HepG2 (cell line): ENCODE data around the gene TPM2. TPM values are rescaled to one million over a fixed set of nuclear protein-coding genes. Genes with fewer than 3 reads are reported as not detected.

Source experiments
- MED1 ChIP-seq: sonication (generic); formaldehyde crosslinking; IDR thresholded peaks from 2 replicates; pipeline ENCODE4 v1.4.0; 2020; ENCODE audit warnings: missing genetic modification reagents
- NONO ChIP-seq, 2 experiments: fragments of 450-650 bp in 1 of 2; sonication (generic) in 1 of 2; formaldehyde crosslinking in 1 of 2; IDR thresholded peaks in 1 of 2; conservative IDR thresholded peaks in 1 of 2; 2 replicates each; pipeline versions ENCODE4 v1.6.1 to v1.8.0; 2017 to 2022; ENCODE audit warnings: mild to moderate bottlenecking in 1 of 2, missing genetic modification reagents in 1 of 2, moderate library complexity in 1 of 2
- ZBTB21 ChIP-seq: sonication (generic); formaldehyde crosslinking; IDR thresholded peaks from 2 replicates; pipeline ENCODE4 v1.4.0; 2020; ENCODE audit warnings: missing genetic modification reagents
- ZNF781 ChIP-seq: sonication (generic); formaldehyde crosslinking; IDR thresholded peaks from 2 replicates; pipeline ENCODE4 v1.5.1; 2020; ENCODE audit warnings: borderline replicate concordance, mild to moderate bottlenecking, missing genetic modification reagents; ENCODE audit errors: not compliant biosample characterization
- polyA plus RNA-seq, 8 experiments: library from polyadenylated mRNA; depleted of rRNA in 3 of 8; stranded (reverse) in 7 of 8; unstranded in 1 of 8; fragments of >200 nt; fragmentation: Illumina TruSeq in 4 of 8; extraction: Trizol in 4 of 8; gene quantifications; 2 replicates each; pipeline versions ENCODE4 v1.2.1 to v1.2.3, GENCODE V29; 2011 to 2016; ENCODE audit warnings: low read depth in 4 of 8, missing spikeins in 1 of 8, mixed read lengths in 1 of 8; ENCODE audit not compliant: insufficient read depth in 1 of 8
- total RNA-seq, 5 experiments: library from RNA; depleted of rRNA; stranded (reverse); fragments of >200 nt; fragmentation: Illumina TruSeq; extraction: Trizol; gene quantifications; 2 replicates each; pipeline ENCODE4 v1.2.3, GENCODE V29; 2016; ENCODE audit warnings: low read depth in 1 of 5
- TF ChIP-seq, protein P1 (sequence below): sonication (generic); formaldehyde crosslinking; IDR thresholded peaks from 2 replicates; pipeline ENCODE4 v1.4.0; 2020; ENCODE audit warnings: missing genetic modification reagents
- TF ChIP-seq, protein P2 (sequence below): sonication (generic); formaldehyde crosslinking; IDR thresholded peaks from 2 replicates; pipeline ENCODE4 v1.5.0; 2020; ENCODE audit warnings: mild to moderate bottlenecking, missing genetic modification reagents
- TF ChIP-seq, protein P3 (sequence below): IDR thresholded peaks from 2 replicates; pipeline ENCODE4 v1.6.1; 2018; ENCODE audit warnings: missing genetic modification reagents, mild to moderate bottlenecking, missing compliant biosample characterization
- TF ChIP-seq, protein P4 (sequence below): IDR thresholded peaks from 2 replicates; pipeline ENCODE4 v1.6.1; 2016; ENCODE audit warnings: missing compliant biosample characterization, missing genetic modification reagents, borderline replicate concordance
- TF ChIP-seq, protein P5 (sequence below): sonication (generic); formaldehyde crosslinking; IDR thresholded peaks from 2 replicates; pipeline ENCODE4 v1.4.0; 2020; ENCODE audit warnings: mild to moderate bottlenecking, missing genetic modification reagents
- TF ChIP-seq, protein P6 (sequence below): IDR thresholded peaks from 2 replicates; pipeline ENCODE4 v1.6.1; 2016; ENCODE audit warnings: missing compliant biosample characterization, missing genetic modification reagents, borderline replicate concordance
- TF ChIP-seq, protein P7 (sequence below): sonication (generic); formaldehyde crosslinking; IDR thresholded peaks from 2 replicates; pipeline ENCODE4 v1.8.0; 2022; ENCODE audit warnings: missing genetic modification reagents, low read depth, mild to moderate bottlenecking, borderline replicate concordance

Gene TPM2
- total and polyA plus RNA-seq, 2 of the 13 experiments (the other 11 are each of a cell fraction or from before 2014, with no cell fraction given): 3.1 to 10.7 TPM

DNA sequence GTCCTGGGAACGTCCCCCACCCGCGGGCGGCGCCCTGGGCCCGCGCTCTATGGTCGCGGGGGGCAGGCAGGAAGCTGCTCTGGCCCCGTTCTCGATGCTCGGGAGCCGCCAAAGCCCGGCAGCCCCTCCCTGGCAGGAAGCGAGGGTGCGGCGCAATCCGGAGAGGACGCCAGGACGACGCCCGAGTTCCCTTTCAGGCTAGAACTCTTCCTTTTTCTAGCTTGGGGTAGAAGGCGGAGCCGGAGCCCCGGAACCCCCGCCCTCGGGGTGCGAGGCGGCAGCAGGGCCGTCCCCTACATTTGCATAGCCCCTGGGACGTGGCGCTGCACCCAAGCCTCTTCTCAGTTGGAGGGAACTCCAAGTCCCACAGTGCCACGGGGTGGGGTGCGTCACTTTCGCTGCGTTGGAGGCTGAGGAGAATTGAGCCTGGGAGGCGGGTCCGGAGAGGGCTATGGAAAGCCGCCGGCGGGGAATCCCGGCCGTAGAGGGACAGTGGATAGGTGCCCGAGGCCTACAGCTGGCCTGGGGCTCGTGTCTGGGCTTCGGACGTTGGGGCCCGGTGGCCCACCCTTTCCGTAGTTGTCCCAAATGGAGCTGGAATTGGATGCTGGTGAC is 42.6 kb upstream of the TPM2 start, which contains the start of the genes CREB3 and TLN1 (continued):
- TF ChIP-seq, protein P1, sequence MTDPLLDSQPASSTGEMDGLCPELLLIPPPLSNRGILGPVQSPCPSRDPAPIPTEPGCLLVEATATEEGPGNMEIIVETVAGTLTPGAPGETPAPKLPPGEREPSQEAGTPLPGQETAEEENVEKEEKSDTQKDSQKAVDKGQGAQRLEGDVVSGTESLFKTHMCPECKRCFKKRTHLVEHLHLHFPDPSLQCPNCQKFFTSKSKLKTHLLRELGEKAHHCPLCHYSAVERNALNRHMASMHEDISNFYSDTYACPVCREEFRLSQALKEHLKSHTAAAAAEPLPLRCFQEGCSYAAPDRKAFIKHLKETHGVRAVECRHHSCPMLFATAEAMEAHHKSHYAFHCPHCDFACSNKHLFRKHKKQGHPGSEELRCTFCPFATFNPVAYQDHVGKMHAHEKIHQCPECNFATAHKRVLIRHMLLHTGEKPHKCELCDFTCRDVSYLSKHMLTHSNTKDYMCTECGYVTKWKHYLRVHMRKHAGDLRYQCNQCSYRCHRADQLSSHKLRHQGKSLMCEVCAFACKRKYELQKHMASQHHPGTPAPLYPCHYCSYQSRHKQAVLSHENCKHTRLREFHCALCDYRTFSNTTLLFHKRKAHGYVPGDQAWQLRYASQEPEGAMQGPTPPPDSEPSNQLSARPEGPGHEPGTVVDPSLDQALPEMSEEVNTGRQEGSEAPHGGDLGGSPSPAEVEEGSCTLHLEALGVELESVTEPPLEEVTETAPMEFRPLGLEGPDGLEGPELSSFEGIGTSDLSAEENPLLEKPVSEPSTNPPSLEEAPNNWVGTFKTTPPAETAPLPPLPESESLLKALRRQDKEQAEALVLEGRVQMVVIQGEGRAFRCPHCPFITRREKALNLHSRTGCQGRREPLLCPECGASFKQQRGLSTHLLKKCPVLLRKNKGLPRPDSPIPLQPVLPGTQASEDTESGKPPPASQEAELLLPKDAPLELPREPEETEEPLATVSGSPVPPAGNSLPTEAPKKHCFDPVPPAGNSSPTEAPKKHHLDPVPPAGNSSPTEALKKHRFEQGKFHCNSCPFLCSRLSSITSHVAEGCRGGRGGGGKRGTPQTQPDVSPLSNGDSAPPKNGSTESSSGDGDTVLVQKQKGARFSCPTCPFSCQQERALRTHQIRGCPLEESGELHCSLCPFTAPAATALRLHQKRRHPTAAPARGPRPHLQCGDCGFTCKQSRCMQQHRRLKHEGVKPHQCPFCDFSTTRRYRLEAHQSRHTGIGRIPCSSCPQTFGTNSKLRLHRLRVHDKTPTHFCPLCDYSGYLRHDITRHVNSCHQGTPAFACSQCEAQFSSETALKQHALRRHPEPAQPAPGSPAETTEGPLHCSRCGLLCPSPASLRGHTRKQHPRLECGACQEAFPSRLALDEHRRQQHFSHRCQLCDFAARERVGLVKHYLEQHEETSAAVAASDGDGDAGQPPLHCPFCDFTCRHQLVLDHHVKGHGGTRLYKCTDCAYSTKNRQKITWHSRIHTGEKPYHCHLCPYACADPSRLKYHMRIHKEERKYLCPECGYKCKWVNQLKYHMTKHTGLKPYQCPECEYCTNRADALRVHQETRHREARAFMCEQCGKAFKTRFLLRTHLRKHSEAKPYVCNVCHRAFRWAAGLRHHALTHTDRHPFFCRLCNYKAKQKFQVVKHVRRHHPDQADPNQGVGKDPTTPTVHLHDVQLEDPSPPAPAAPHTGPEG (CRISPR knock-in tag): 0 out of 2 replicates have a peak, but pooled peaks have one; percentile 20
- no peak for TF ChIP-seq NONO (IDR thresholded peaks at IDR 0.05)
- TF ChIP-seq NONO (CRISPR knock-in tag; conservative IDR thresholded peaks at IDR 0.05): peak; percentile 88
- peak; percentile 57; the same call in 1 of the 2 replicates for TF ChIP-seq ZBTB21
- TF ChIP-seq, protein P2, sequence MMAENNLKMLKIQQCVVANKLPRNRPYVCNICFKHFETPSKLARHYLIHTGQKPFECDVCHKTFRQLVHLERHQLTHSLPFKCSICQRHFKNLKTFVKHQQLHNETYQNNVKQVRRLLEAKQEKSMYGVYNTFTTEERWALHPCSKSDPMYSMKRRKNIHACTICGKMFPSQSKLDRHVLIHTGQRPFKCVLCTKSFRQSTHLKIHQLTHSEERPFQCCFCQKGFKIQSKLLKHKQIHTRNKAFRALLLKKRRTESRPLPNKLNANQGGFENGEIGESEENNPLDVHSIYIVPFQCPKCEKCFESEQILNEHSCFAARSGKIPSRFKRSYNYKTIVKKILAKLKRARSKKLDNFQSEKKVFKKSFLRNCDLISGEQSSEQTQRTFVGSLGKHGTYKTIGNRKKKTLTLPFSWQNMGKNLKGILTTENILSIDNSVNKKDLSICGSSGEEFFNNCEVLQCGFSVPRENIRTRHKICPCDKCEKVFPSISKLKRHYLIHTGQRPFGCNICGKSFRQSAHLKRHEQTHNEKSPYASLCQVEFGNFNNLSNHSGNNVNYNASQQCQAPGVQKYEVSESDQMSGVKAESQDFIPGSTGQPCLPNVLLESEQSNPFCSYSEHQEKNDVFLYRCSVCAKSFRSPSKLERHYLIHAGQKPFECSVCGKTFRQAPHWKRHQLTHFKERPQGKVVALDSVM: peak; percentile 48; the same call in 1 of the 2 replicates
- TF ChIP-seq, protein P3, sequence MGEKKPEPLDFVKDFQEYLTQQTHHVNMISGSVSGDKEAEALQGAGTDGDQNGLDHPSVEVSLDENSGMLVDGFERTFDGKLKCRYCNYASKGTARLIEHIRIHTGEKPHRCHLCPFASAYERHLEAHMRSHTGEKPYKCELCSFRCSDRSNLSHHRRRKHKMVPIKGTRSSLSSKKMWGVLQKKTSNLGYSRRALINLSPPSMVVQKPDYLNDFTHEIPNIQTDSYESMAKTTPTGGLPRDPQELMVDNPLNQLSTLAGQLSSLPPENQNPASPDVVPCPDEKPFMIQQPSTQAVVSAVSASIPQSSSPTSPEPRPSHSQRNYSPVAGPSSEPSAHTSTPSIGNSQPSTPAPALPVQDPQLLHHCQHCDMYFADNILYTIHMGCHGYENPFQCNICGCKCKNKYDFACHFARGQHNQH (CRISPR knock-in tag): peak; percentile 86; the same call in 1 of the 2 replicates
- peak; percentile 86 for TF ChIP-seq MED1 (CRISPR knock-in tag)
- TF ChIP-seq ZNF781 (CRISPR knock-in tag): peak; percentile 66
- TF ChIP-seq, protein P4, sequence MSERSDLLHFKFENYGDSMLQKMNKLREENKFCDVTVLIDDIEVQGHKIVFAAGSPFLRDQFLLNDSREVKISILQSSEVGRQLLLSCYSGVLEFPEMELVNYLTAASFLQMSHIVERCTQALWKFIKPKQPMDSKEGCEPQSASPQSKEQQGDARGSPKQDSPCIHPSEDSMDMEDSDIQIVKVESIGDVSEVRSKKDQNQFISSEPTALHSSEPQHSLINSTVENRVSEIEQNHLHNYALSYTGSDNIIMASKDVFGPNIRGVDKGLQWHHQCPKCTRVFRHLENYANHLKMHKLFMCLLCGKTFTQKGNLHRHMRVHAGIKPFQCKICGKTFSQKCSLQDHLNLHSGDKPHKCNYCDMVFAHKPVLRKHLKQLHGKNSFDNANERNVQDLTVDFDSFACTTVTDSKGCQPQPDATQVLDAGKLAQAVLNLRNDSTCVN (CRISPR knock-in tag): peak; percentile 79; the same call in 1 of the 2 replicates
- TF ChIP-seq, protein P5, sequence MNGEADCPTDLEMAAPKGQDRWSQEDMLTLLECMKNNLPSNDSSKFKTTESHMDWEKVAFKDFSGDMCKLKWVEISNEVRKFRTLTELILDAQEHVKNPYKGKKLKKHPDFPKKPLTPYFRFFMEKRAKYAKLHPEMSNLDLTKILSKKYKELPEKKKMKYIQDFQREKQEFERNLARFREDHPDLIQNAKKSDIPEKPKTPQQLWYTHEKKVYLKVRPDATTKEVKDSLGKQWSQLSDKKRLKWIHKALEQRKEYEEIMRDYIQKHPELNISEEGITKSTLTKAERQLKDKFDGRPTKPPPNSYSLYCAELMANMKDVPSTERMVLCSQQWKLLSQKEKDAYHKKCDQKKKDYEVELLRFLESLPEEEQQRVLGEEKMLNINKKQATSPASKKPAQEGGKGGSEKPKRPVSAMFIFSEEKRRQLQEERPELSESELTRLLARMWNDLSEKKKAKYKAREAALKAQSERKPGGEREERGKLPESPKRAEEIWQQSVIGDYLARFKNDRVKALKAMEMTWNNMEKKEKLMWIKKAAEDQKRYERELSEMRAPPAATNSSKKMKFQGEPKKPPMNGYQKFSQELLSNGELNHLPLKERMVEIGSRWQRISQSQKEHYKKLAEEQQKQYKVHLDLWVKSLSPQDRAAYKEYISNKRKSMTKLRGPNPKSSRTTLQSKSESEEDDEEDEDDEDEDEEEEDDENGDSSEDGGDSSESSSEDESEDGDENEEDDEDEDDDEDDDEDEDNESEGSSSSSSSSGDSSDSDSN: peak; percentile 92
- TF ChIP-seq, protein P6, sequence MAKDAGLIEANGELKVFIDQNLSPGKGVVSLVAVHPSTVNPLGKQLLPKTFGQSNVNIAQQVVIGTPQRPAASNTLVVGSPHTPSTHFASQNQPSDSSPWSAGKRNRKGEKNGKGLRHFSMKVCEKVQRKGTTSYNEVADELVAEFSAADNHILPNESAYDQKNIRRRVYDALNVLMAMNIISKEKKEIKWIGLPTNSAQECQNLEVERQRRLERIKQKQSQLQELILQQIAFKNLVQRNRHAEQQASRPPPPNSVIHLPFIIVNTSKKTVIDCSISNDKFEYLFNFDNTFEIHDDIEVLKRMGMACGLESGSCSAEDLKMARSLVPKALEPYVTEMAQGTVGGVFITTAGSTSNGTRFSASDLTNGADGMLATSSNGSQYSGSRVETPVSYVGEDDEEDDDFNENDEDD (CRISPR knock-in tag): peak; percentile 55; the same call in 1 of the 2 replicates
- TF ChIP-seq, protein P7, sequence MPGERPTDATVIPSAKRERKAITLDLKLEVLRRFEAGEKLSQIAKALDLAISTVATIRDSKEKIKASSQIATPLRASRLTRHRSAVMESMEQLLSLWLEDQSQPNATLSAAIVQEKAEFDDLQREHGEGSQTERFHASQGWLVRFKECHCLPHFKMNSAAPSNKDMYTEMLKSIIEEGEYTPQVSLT (CRISPR knock-in tag): no peak
